Endothelial cell (in vitro differentiated cells): ENCODE measurements around the gene MORN3. TPM values are rescaled to one million over a fixed set of nuclear protein-coding genes. Genes with fewer than 3 reads are reported as not detected.
"Not testable (repeated sequence)": the region's sequence is repeated elsewhere in the genome, so short reads cannot be mapped to it uniquely, and the experiment has no call there.

Experiments used
- DNase-seq: peaks from one replicate; pipeline ENCODE4 v3.0.0; 2021; ENCODE audit warnings: low spot score
- H3K27ac Mint-ChIP-seq: one replicate; pipeline ENCODE4 v1.8.0; 2021; ENCODE audit warnings: mixed read lengths, inconsistent platforms; ENCODE audit not compliant: unreplicated experiment
- H3K27me3 Mint-ChIP-seq: one replicate; pipeline ENCODE4 v1.8.0; 2021; ENCODE audit warnings: mild to moderate bottlenecking, moderate library complexity, mixed read lengths, inconsistent platforms; ENCODE audit not compliant: unreplicated experiment
- H3K36me3 Mint-ChIP-seq: one replicate; pipeline ENCODE4 v1.8.0; 2021; ENCODE audit warnings: mild to moderate bottlenecking, low read depth, mixed read lengths, inconsistent platforms; ENCODE audit not compliant: unreplicated experiment
- H3K4me1 Mint-ChIP-seq: one replicate; pipeline ENCODE4 v1.8.0; 2021; ENCODE audit warnings: mild to moderate bottlenecking, mixed read lengths, inconsistent platforms; ENCODE audit not compliant: unreplicated experiment
- H3K4me3 Mint-ChIP-seq: one replicate; pipeline ENCODE4 v1.8.0; 2021; ENCODE audit warnings: mild to moderate bottlenecking, mixed read lengths, inconsistent platforms; ENCODE audit not compliant: unreplicated experiment
- H3K9me3 Mint-ChIP-seq: one replicate; pipeline ENCODE4 v1.8.0; 2021; ENCODE audit warnings: mixed read lengths, inconsistent platforms; ENCODE audit not compliant: unreplicated experiment
- long read RNA-seq: library from polyadenylated mRNA; unstranded; transcript quantifications from one replicate; pipeline ENCODE4 v2.0.0, GENCODE V29; 2020; ENCODE audit not compliant: unreplicated experiment
- total RNA-seq: library from RNA; stranded (reverse); fragmentation: NEBNext Ultra II Directional; extraction: Animal tissue kit (Norgen Biotek cat#: 25700); gene quantifications from one replicate; pipeline ENCODE4 v1.2.1, GENCODE V29; 2021; ENCODE audit not compliant: unreplicated experiment
- TF ChIP-seq, protein P1 (sequence below): fragments of 200-600 bp; sonication (generic); IDR thresholded peaks from one replicate; pipeline ENCODE4 v1.5.0; 2021; ENCODE audit warnings: antibody characterized with exemption; ENCODE audit not compliant: unreplicated experiment

Gene MORN3, protein sequence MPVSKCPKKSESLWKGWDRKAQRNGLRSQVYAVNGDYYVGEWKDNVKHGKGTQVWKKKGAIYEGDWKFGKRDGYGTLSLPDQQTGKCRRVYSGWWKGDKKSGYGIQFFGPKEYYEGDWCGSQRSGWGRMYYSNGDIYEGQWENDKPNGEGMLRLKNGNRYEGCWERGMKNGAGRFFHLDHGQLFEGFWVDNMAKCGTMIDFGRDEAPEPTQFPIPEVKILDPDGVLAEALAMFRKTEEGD
- total RNA-seq: 1.2 TPM
- long read RNA-seq, partial matches to known transcripts: 1 of 1 reads
- long read RNA-seq, other reads (novel, unspliced or antisense): 0 of 1 reads

DNA sequence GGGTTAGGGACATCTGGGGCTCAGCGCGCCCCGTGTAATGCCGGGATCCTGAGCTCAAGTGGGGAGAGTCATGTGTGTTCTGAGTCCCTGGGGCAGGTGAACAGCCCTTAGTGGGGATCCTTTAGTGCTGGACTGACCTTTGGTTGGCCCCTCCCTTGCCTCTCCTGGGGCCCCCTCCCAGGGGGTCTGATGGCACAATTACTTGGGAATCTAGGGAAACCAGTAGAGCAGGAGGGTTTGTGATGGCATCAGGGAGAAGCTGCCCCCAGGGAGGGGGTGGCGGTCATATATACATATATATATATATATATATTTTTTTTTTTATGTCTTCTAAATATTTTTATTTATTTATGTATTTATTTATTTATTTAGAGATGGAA lies at the start of gene MORN3:
TSS of gene MORN3 (minus strand) at position 134 of the 380 bp plus-strand sequence. CDS start 171 bp downstream, outside the sequence.
- no peak within 1 kb of the TSS for H3K4me3 Mint-ChIP-seq
- H3K27me3 Mint-ChIP-seq: peaks cover 7% of the 10 kb centered on the region
- no peak for DNase-seq
- no peak within 1 kb of the TSS for H3K27ac Mint-ChIP-seq
- no peaks in the 10 kb centered on the region for H3K36me3 Mint-ChIP-seq
- peaks cover 7% of the 10 kb centered on the region for H3K4me1 Mint-ChIP-seq
- TF ChIP-seq, protein P1, sequence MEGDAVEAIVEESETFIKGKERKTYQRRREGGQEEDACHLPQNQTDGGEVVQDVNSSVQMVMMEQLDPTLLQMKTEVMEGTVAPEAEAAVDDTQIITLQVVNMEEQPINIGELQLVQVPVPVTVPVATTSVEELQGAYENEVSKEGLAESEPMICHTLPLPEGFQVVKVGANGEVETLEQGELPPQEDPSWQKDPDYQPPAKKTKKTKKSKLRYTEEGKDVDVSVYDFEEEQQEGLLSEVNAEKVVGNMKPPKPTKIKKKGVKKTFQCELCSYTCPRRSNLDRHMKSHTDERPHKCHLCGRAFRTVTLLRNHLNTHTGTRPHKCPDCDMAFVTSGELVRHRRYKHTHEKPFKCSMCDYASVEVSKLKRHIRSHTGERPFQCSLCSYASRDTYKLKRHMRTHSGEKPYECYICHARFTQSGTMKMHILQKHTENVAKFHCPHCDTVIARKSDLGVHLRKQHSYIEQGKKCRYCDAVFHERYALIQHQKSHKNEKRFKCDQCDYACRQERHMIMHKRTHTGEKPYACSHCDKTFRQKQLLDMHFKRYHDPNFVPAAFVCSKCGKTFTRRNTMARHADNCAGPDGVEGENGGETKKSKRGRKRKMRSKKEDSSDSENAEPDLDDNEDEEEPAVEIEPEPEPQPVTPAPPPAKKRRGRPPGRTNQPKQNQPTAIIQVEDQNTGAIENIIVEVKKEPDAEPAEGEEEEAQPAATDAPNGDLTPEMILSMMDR: no peak
- H3K9me3 Mint-ChIP-seq: no peaks in the 10 kb centered on the region

DNA sequence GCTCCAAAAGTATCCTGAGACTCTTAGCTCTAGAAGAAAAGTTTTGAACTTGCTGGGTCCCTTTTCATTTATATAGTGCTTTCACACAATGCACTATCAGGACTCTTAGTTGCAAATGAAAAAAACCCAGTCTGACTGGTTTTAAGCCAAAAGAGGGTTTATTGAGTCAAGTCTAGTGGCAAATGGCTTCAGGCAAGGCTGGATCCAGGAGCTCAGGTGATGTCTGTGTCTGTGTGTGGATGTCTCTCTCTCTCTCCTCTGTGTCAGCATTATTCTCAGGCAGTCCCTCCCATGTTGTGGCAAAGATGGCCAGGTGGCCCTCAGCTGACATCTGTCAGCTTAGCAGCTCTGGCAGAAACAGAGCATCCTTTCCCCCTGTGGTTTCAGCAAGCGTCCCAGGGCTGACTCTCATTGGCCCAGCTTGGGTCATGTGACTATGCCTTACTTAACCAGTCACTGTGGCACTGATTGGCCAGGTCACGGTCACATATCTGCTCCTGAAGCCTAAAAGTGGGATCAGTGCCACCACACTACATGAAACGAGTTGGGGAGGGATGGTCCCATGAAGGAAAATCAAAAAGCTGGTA lies 49.3 kb upstream of the MORN3 start:
- TF ChIP-seq, protein P1: no peak
- no peak overlapping the region for H3K27ac Mint-ChIP-seq
- no peak overlapping the region for H3K4me3 Mint-ChIP-seq

DNA sequence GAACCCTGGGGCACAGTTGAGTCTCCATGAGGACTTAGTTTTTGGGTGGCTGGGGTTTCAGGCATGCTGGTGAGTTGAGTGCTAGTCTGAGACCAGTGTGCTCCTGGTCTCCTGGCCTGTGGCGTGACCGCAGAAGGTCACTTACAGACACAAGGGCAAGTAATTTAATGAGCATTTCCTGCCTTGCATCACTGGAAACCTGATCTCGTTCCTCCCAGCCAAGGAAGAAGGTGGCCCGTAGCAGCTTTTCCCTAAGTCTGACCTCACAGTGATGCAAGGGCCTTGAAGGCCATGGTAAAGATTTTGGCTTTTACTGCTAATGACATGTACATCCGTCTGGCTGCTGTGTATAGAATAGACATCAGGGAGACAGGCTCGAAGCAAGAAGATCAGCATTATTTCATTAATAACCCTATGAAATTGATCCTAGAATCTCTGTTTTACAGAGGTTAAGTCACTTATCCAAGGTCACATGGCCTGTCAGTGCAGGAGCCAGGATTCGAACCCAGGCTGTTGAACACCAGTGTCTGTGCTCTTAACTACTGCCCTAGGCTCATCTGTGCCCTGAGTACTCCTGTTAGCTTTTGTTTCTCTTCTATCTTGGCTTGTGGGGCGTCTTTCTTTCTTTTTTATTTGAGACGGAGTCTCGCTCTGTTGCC lies 47.7 kb upstream of the MORN3 start:
- DNase-seq: peak; percentile 21
- no peaks in the 10 kb centered on the region for H3K9me3 Mint-ChIP-seq
- TF ChIP-seq, protein P1: no peak
- peaks cover under 1% of the 10 kb centered on the region for H3K36me3 Mint-ChIP-seq
- peaks cover 7% of the 10 kb centered on the region for H3K27me3 Mint-ChIP-seq
- no peak overlapping the region for H3K4me3 Mint-ChIP-seq
- peaks cover 15% of the 10 kb centered on the region for H3K4me1 Mint-ChIP-seq
- peak overlapping the region; percentile 77 for H3K27ac Mint-ChIP-seq

More for the DNA sequence above, 49.3 kb upstream of the MORN3 start:
- peaks cover 8% of the 10 kb centered on the region for H3K4me1 Mint-ChIP-seq
- H3K27me3 Mint-ChIP-seq: peaks cover 5% of the 10 kb centered on the region
- no peak for DNase-seq
- H3K9me3 Mint-ChIP-seq: no peaks in the 10 kb centered on the region
- H3K36me3 Mint-ChIP-seq: peaks cover 5% of the 10 kb centered on the region

DNA sequence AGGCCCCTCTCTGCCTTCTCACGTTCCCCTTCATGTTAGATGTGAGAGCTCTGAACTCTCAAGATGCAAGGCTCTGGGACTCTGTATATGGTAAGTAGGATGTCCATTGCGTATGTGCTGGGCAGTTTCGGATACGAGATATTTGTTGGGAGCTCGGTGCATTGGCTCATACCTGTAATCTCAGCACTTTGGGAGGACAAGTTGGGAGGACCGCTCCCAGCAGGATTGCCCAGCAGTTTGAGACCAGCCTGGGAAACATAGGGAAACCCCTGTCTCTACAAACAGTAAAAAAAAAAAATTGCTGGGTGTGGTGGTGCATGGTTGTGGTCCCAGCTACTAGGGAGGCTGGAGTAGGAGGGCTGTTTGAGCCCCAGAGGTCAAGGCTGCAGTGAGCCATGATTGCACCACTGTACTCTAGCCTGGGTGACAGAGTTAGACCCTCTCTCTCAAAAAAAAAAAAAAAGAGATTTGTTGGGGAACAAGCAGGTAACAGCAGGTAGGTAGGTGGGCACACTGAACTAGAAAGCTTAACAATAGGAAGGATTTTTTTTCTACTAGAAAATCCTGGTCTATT lies 46.5 kb upstream of the MORN3 start:
- Mint-ChIP-seq H3K36me3 (peaks cover 4% of the 10 kb centered on the region), H3K27ac (no peak overlapping the region), H3K4me1 (peaks cover 20% of the 10 kb centered on the region), H3K27me3 (peaks cover 12% of the 10 kb centered on the region), H3K9me3 (no peaks in the 10 kb centered on the region), H3K4me3 (no peak overlapping the region)
- DNase-seq: no peak
- TF ChIP-seq, protein P1: no peak

DNA sequence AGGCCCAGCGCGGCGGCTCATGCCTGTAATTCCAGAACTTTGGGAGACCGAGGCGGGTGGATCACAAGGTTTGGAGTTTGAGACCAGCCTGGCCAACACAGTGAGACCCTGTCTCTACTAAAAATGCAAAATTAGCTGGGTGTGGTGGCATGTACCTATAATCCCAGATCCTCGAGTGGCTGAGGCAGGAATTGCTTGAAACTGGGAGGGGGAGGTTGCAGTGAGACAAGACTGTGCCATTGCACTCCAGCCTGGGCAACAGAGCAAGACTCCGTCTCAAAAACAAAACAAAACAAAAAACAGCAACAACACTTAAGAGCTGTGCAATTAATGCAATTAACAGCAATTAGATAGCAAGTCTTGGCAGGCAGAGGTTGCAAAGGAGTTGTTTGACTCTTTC lies 45.6 kb upstream of the MORN3 start:
- Mint-ChIP-seq H3K27me3 (peaks cover 12% of the 10 kb centered on the region), H3K4me1 (peaks cover 20% of the 10 kb centered on the region)
- not testable (repeated sequence) for DNase-seq, H3K36me3 Mint-ChIP-seq, H3K27ac Mint-ChIP-seq, H3K4me3 Mint-ChIP-seq, H3K9me3 Mint-ChIP-seq
